Inflammatory macrophage (primary cell): ENCODE results near the gene NBPF4.
"Not testable (repeated sequence)": the region's sequence is repeated elsewhere in the genome, so short reads cannot be mapped to it uniquely, and the experiment has no call there.

Source experiments
- DNase-seq, 2 donors: peaks; one replicate each; pipeline ENCODE4 v3.0.0-alpha.2; 2020 to 2022

Gene NBPF4

GRCh38 chr1:108211014-108211413 is 32.9 kb downstream of the NBPF4 start:
- DNase-seq: no peak

- no peak for DNase-seq
These were observed 34.3 kb downstream of the NBPF4 start for GRCh38 chr1:108209456-108210108.

DNA sequence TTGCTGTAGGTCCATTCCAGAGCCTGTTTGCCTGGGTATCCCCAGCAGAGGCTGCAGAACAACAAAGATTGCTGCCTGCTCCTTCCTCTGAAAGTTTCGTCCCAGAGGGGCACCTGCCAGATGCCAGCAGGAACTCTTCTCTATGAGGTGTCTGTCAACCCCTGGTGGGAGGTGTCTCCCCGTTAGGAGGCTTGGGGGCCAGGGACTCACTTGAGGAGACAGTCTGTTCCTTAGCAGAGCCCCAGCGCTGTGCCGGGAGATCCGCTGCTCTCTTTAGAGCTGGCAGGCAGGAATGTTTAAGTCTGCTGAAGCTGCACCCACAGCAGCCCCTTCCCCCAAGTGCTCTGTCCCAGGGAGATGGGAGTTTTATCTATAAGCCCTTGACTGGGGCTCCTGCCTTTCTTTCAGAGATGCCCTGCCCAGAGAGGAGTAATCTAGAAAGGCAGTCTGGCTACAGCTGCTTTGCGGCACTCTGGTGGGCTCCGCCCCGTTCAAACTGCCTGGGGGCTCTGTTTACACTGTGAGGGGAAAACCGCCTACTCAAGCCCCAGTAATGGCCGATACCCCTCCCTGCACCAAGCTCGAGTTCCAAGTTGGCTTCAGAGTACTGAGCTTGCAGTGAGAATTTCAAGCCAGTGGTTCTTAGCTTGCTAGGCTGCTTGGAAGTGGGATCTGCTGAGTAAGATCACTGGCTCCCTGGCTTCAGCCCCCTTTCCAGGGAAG is 35.0 kb downstream of the NBPF4 start:
- DNase-seq: no peak

- not testable (repeated sequence) for DNase-seq
These were observed 40.3 kb downstream of the NBPF4 start for GRCh38 chr1:108203582-108203981.

- no peak for DNase-seq
These were observed 42.2 kb downstream of the NBPF4 start for GRCh38 chr1:108201687-108202086.

GRCh38 chr1:108200687-108201051 is 43.2 kb downstream of the NBPF4 start:
- DNase-seq: peak; percentile 44 to 61

- DNase-seq: peak; percentile 86 to 91
These were observed 43.8 kb downstream of the NBPF4 start, which contains the start of gene SLC25A24 for GRCh38 chr1:108199781-108200686. SLC25A24 (minus strand) TSS chr1:108200343; CDS start chr1:108200138, 205 bp downstream.

DNA sequence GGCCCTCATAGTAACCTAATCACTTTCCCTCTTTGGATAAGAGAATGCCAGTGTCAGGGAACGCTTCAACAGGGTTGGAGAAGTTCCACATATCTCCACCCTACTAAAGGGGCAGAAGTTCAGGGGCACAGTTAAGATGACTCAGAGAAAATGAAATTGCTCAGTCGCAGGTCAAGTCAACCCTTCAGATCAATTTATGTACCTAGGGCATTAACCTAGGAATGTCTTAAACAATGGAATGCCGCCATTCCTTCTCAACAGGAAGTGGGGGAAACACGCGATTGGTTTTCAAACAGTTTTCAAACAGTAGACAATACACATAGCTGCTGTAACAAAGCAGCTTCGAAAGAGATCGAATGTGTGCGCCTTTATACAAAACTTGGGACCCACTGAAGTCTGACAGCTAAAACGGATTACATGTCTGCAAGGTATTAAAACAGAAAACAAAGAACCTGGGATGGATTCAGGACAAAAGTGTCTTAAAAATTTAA is 44.6 kb downstream of the NBPF4 start:
- DNase-seq: peak; percentile 34

DNA sequence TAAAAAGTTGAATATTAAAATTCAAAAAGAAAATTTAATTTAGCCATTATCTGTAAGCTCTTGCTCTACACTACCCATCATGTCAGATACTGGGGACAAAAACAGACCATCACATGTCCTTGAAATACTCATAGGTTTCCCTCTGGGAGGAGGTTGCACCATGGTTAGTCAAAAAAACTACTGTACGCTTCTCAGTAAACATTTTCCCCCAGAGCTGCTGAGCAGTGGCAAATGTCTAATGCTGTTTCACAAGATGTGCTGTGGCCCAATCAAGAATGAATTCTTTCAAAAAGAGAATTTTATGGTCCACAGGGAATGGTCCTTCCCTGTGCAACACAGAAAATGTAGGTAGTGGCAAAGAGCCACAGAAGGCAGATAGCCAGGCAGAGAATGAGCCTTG is 49.8 kb downstream of the NBPF4 start:
- DNase-seq: no peak

GRCh38 chr1:108193333-108193732 is 50.5 kb downstream of the NBPF4 start:
- DNase-seq: no peak

DNA sequence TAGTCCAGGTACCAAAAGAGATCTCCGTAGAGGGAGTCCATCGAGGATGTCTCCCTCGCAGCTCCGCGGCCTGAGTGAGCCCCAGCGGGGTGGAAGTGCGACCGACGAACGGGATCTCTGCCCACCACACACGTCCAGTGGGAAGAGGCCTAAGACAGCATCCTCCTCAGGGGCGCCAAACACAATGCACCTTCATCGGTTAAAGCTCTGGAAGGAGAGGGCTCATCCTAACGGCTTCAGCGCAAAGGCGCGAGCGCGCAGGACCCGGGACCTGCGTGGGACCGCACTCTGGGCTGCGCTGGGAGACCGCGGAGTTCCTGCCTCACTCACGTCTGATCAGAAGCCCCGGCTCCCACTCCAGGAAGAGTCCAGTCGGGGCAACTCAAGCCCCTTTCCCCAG is 51.3 kb downstream of the NBPF4 start:
- DNase-seq: no peak

DNA sequence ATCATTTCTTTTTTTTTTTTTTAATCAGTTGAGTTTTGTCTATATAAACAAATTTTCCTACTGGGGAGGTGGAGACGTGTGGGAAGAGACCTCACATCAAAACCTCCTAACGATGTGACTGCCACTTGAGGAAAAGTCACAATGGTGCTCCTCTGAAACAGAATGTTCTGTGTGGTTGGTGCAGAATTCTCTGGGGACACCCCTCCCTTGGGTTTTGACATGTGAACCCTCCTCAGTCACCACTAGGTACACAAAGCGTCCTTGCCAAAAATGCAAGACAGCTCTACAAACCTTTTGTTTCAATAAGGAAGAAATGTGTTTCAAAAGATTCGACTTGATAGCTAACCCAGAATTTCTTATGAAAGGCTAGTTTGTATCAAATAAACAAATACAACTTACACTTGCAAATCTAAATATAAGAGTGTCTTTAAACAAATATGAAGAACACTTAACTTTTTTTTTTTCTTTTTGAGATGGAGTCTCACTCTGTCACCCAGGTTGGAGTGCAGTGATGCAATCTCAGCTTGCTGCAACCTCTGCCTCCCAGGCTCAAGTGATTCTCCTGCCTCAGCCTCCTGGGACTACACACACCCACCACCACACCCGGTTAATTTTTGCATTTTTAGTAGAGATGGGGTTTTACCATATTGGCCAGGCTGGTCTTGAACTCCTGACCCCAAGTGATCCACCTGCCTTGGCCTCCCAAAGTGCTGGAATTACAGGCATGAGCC is 53.0 kb downstream of the NBPF4 start:
- DNase-seq: no peak

- DNase-seq: no peak
These were observed 53.8 kb downstream of the NBPF4 start for GRCh38 chr1:108190001-108190634.

DNA sequence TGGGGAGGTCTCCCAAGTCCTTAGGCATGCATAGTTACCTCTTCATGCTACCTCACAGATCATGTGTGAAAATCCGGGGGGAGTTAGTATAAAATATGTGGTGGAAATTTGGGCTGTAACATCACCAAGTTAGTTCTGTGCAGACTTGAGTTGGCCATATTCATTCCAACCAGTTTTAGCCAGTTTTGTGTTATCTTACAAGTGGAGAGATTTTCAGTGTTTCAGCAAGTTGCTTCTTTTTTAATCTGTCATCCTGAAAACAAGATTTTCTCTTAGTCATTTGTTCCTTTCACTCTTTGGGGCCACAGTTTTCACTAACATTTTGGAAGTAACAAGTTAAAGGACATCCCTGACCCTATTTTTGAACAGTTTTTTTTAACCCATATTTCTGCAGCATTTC is 55.1 kb downstream of the NBPF4 start:
- no peak for DNase-seq

GRCh38 chr1:108182959-108183700 is 60.7 kb downstream of the NBPF4 start:
- peak in 1 of 2 donors; percentile 11 for DNase-seq

DNA sequence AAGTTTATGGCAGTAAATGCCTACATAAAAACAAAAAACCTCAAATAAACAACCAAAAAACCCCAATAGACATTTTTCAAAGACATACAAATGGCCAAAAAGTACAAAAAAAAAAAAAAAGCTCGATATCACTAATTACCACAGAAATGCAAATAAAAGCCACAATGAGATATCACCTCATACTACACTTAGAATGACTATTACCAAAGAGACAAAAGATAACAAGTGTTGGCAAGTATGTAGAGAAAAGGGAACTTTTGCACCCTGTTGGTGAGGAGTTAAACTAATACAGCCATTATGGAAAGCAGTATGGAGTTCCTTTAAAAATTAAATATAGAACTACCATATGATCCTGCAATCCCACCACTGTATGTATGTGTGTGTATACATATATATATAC is 64.9 kb downstream of the NBPF4 start:
- DNase-seq: no peak
